CD4-positive, alpha-beta T cell treated with Interferon alpha-2 for 1 hour (primary cell): Measurements from ENCODE around the gene PBX3.
A peak's percentile ranks its signal among the peaks of the same experiment; 100 is the strongest.
"Not testable (repeated sequence)": the region's sequence is repeated elsewhere in the genome, so short reads cannot be mapped to it uniquely, and the experiment has no call there.

Experiments
- DNase-seq, 2 donors: peaks; one replicate each; pipeline ENCODE4 v3.0.0-alpha.2; 2020 to 2022

The PBX3 gene

DNA sequence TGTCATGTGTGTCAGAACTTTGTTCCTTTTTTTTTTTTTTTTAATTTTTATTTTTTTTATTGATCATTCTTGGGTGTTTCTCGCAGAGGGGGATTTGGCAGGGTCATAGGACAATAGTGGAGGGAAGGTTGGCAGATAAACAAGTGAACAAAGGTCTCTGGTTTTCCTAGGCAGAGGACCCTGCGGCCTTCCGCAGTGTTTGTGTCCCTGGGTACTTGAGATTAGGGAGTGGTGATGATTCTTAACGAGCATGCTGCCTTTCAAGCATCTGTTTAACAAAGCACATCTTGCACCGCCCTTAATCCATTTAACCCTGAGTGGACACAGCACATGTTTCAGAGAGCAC lies 32.0 kb downstream of the PBX3 start:
- DNase-seq: not testable (repeated sequence)

DNA sequence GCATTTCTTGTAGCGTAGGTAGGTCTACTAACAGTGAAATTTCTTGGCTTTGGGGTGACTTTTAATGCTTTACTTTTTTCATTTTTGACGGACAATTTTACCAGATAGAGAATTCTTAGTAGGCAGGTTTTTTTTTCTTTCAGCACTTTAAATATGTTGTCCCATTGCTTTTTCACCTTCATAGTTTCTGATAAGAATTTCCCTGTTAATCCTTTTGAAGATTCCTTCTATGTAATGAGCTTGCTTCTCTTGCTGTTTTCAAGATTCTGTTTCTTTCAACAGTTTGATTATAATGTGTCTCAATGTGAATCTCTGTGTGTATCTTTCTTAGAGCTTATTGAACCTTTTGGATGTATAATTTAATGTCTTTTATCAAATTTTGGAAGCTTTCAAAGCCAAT lies 35.5 kb downstream of the PBX3 start:
- no peak for DNase-seq

DNA sequence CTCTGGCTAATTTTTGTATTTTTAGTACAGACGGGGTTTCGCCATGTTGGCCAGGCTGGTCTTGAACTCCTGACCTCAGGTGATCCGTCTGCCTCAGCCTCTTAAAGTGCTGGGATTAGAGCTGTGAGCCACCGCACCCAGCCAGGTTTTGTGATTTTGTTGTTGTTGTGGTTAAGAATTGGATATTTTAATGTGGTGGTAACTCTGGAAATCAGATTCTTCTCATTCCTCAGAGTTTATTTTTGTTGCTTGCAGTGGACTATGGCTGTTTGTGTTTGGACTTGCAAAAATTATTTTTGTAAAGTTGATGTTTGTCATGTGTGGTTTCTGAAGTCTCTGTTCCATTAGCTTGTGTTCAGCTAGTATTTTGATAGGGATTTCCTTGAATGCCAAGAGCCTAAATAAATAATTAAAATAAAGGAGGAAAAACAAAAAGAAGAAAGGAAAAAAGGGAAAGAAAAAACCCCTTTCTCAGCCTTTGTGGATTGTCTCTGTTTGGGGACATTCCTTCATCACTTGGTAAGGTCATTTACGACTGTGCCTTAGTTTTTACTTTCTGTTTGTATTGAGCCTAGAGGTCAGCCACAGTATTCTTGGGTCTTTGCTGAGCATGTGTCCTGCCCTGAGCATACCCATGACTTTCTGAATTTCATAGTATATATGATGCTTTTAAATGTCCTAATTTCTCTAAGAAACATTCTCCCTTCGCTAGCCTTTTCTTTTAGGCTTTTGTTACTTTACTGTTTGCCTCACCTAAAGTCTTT lies 37.3 kb downstream of the PBX3 start:
- DNase-seq: no peak

DNA sequence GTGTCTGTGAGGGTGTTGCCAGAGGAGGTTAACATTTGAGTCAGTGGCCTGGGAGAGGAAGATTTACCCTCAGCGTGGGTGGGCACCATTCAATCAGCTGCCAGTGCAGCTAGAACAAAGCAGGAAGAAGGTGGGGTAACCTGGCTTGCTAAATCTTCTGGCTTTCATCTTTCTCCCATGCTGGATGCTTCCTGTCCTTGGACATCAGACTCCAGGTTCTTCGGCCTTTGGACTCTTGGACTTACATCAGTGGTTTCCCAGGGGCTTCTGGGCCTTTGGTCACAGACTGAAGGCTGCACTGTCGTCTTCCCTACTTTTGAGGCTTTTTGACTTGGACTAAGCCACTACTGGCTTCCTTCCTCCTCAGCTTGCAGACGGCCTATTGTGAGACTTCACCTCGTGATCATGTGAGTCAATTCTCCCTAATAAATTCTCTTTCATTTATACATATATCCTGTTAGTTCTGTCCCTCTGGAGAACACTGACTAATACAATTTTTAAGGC lies 38.1 kb downstream of the PBX3 start:
- DNase-seq: peak in 1 of 2 donors; percentile 2

DNA sequence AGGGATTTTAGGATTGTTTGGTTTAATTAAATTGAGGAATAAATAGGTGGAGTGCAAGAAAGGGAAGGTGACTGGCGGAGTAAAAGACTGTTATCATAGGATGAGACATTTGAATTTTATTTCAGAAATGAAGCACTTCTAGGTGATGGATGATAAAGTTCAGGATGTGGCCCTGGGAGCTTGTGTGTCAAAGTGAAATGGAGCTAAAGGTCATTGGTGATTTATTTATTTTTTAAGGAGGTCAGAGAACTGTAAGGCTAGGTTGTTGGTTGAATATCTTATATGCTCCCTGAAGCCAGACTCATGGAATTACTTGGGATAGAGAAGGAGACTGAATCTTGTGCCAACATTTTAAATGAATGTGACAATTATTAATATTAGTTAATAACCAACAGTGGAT lies 40.5 kb downstream of the PBX3 start:
- DNase-seq: no peak

DNA sequence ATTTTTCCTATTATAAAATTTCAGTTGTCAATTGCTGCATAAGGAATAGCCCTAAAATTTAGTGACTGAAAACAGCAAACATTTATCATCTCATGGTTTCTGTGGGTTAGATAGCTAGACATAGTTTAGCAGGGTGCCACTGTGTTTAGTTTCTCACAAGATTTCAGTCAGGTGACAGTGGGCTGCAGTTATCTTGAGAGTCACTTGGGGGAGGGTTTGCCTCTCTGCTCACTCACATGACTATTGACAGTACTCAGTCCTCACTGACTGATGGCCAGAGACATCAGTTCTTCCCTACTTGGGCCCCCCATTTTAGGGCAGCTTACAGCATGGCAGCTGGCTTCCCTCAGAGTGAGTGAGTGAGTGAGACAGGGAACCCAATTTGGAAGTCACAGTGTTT lies 42.0 kb downstream of the PBX3 start:
- DNase-seq: no peak

DNA sequence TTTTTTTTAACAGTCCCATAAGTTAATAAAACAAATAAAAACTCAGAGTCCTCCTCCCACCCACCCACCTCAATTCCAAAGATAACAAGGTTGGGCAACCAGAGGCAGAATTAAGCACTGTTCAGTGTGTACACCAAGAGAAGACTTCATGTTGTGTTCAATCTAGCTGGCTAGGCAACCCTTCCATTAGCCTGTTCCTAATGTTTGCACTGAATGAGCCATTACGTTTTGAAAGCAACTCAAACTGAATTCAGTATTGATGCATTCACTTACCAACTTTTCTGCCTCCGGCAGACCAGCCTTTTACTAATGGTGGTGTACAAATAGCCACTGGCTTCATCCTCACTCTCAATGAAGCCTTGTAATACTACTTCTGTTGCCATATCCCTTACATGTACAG lies 47.5 kb downstream of the PBX3 start:
- no peak for DNase-seq

DNA sequence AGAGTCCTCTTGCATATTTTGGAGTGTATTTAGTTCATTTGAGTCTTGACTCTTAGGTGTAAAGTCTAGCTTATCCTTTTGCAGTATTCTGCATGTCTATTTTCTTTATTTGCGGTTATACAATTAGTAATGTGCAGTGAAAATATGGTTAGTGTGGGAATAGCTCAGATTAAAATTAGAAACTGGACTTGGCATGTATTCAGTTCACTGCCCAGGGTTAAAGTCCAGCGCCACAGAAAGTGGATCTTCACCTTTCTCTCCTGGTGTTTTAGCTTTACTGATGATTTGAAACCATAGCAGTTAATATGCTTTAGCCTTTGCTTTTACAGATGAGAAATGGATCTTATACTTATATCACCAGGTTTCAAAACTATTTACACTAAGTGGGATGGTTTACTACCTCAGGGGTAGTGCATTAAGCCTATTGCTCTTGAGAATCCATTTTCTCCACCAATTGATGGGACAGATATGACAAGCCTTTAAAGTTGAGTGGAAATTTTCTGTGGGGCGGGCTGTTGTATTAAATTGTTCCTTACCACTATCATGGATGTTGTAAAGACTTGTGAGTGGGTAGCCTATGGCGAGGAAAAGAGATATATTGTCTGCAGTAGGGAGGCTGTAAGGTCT lies 48.9 kb downstream of the PBX3 start:
- DNase-seq: no peak

DNA sequence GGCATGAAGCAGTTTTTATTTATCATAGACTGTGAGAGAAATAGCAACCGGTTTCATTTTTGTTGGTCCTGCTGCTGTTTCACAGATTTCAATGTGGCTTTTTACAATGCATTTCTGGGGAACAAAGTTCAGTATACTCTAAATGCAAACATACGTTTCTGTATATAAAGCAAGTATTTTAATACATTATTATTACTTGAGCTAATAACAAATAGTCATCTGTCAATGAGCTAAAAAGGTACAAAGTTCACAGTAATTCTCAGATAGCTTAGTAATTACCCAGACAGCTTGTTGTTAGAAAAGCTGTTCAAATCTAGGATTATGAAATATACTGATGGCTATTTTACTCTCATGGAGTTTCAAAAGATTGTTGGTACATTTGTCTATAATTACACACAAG lies 50.8 kb downstream of the PBX3 start:
- no peak for DNase-seq

DNA sequence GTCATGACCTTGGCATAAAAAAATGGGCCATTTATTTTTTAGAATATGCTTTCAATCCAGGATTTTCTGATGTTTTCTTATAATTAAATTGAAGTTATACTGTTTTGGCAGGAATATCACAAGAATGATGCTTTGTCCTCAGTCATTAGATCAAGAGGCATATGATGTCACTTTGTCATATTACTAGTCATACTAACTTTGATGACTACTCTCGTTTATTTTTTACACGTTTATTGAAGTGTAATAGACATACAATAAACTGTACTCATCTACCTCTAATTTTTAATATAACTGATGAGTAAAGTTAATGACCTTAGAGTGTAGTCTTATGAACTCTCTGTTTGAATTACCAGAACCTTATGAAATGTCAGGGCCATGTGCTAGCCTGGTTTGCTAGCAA lies 56.4 kb downstream of the PBX3 start:
- no peak for DNase-seq

DNA sequence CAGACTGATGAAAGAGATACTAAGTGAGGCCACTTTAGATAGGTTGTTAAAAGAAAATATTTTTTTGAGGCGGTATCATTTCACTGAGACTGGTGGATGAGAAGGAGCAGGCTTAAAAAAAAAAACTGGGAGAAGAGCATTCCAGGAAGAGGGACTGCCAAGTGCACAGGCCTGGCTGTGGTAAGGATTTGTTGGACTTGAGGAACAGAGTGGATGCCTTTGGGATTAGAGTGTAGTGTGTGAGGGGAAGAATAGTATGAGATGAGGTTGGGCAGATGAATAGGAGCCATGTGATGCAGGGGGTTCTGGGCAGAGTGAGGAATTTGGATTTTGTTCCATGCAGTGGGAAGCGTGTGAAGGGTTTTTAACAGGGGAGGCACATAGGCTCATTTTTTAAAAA lies 57.9 kb downstream of the PBX3 start:
- DNase-seq: no peak

DNA sequence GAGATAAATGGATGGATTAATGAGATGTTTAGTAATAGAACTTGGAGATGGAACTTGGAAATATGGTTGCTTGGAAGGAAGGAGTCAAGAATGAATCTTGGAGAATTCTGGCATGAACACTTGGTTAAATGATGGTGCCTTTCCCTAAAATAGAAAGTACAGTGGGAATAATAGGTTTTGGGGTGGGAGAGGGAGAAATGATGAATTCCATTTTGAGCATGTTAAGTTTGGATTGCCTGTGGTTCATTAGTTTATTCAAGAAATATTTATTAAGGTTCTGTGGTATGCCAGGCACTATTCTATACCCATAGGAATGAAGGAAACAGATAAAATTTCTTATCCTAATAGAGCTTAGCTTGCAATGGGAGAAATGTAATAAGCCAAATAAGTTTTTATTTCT lies 58.4 kb downstream of the PBX3 start:
- no peak for DNase-seq

DNA sequence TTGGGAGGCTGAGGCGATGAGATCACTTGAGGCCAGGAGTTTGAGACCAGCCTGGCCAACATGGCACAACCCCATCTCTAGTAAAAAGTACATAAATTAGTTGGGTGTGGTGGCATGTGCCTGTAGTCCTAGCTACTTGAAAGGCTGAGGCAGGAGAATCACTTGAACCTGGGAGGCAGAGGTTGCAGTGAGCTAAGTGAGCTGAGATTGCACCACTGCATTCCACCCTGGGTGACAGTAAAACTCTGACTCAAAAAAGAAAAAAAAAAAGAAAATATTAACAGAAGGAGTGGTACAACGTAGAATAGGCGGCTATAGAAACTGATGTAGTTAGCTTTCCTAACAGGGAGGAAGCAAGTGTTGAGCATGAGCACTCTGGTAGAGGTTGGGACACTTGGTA lies 59.9 kb downstream of the PBX3 start:
- DNase-seq: no peak

DNA sequence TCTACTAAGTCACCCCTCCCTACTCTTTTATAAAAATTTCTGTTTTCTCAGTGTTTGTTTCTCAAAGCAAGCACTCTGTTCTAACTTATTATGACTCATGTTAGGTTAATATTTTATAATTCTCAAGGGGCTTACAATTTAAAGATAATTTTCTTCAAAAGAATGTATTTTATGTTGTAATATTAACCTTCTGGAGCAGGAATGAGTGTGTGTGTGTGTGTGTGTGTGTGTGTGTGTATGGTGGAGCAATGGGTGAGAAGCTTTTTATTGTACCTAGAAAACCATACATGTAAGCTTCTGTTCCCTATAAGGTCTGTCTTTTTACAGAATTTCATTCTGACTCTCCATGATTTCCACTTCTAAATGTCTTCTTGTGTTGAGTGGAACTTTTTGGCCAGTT lies 63.0 kb downstream of the PBX3 start:
- no peak for DNase-seq

DNA sequence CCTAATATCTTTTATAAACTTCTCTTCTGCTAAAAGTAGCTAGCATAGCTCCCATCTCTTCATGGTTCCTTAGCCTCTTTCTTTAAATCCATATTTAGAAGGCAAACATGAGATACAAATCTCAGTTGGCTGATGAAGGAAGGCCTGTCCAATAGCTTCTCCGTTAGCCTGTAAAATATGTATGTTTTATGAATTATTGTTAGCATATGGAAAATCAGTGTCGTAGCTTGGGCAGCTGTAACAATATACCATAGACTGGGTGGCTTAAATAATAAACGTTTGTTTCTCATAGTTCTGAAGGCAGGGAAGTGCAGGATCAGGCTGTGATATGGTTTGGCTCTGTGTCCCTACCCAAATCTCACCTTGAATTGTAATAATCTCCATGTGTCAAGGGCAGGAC lies 63.8 kb downstream of the PBX3 start:
- no peak for DNase-seq

DNA sequence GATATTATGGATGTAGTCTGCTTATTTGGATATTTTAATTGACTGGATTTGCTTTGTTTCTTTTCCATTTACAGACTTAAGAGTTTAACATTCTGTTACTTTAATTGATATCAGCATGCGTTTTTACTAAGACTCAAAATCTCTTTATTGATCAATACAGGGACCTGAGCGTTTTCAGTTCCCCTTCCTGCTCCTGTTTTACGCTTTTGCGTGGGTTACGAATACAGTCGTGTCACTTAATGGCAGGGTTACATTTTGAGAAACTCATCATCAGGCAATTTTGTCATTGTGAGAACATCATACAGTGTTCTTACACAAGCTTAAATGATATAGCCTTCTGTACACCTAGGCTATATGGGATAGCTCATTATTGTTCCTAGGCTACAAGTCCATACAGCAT lies 65.2 kb downstream of the PBX3 start:
- no peak for DNase-seq

DNA sequence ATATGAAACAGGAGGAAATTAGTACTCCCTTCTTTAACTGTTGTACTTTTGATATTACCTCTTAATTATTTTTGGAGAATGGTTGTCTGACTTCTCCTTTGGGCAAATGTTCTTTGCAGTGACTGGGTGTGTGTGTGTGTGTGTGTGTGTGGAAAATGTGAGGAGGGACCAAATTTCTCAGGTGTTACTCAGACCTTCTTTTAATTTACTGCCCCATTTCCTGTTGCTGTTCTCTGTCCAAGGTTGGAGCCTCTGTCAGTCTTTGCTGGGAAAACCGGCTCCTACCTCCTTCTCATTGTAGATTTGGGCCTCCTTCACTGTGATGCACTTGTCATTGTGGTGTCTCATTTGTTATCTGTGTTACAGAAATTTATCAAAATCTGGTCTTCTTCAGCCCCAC lies 68.4 kb downstream of the PBX3 start:
- no peak for DNase-seq

DNA sequence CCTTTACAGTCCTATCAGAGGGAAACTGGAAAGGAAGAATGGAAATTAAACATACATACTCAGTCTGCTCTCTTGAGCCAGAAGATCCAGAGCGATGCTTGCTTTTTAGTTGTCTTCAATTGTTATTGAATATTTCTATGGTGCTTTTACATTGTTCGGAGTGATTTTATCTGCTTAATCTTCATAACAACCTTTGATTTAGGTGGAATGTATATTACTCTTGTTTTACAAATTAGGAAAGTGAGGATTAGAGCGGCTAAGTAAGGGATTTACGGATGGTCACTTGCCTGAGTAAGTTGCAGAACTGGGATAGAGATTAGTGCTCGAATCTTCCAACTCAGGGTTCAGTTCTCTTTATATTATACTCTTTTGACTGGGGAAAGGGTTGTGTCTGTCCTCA lies 69.1 kb downstream of the PBX3 start:
- DNase-seq: no peak

DNA sequence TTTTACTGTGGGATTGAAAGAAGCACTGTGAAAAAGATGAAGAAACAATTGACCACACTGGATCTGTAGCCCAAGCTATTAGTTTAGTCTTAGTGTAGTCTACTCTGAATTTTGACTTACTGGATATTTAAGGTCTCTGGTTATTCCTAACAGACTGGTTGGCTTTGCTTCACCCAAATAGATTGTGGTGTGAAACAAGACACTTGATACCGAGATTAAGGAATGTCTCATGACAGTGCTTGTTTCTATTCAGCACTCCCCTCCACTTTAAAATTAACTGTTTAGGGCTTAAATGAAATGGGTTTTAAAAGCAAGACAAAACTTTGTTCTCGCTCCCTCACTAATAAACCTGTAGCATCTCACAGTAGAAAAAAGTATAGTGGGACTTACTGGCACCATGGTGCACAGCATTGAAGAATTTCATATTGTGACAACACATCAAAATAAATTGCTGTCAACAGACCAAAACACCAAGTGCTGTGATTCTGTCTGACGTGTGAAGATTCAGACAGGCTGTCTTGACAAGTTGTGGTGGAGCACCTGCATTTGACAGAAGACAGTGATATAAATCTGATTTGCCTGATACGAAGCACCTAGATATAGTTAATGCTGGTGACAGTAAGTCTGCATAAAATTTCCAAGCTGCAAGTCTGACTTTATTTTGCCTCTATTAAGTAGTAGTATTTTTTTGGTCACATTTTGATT lies 73.1 kb downstream of the PBX3 start:
- DNase-seq: peak in 1 of 2 donors; percentile 11

DNA sequence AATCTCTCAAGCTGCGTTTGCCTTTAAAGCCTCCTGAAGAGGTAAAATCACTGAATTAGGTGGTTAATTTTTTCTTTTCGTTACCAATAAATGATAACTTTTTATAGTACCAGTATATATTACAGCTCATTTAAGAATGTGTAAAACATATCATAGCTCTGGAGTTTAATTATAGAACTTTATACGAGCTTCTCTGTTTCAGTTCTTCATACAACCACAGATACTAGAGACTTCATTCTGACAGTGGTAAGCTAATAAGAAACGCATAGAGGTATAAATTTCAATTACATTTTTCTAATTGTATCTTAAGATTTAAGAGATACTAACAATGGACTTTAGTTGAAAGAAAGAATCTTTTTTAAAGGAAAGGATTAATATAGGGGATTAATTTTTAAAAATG lies 73.9 kb downstream of the PBX3 start:
- DNase-seq: no peak

DNA sequence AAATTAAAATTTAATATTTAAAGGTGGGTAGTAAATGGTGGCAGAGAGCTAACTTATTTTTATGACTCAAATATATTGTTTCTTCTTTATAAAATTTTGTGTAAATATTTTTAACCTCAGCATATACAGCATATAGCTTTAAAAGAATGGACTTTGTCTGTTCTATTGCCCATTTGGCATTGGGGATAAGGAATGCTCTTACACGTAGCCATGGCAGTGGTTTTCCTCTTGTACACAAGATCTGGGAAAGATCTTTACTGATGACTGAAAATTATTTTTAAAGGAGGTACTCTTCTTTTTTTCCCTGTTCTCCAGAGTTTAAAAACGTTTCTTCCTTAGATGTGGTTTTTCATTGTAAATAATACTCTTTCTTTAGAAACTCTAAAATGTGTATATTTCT lies 75.0 kb downstream of the PBX3 start:
- no peak for DNase-seq

DNA sequence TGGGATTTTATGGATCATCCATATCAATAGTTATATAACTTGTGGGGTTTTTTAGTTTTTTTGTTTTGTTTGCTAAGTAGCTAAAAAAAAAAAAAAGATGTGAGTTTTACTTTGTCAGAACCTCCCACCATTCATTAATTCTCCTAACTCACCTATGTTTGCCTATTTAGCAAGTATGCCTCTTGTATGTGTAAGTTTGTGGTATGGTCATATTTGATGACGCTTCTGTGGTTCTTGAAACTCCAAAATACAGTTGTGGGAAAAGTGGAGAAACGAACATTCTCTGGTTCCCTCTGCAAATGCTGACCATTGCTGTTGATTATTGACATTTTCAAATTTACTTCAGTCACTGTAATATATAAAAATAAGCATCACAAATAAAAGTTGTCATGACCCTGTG lies 75.7 kb downstream of the PBX3 start:
- no peak for DNase-seq

DNA sequence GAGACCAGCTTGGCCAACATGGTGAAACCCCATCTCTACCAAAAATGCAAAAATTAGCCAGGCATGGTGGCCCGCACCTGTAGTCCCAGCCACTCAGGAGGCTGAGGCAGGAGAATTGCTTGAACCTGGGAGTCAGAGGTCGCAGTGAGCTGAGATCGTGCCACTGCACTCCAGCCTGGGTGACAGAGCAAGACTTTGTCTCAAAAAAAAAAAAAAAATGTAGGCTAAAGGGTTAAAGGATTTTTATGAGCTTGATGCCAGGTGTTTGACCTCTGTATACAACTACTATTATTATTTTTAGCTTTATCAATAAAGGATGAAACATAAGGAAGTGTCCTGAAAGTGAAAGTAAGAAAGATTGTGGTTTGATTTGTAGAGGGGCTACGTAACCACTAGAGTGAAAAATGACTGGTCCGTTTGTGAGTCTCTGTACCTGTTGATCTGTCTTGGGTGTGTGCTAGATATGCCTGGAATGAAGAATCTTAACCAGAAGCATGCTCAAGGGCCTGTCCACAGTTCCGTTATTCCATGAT lies 76.8 kb downstream of the PBX3 start:
- DNase-seq: peak; percentile 26 to 74

DNA sequence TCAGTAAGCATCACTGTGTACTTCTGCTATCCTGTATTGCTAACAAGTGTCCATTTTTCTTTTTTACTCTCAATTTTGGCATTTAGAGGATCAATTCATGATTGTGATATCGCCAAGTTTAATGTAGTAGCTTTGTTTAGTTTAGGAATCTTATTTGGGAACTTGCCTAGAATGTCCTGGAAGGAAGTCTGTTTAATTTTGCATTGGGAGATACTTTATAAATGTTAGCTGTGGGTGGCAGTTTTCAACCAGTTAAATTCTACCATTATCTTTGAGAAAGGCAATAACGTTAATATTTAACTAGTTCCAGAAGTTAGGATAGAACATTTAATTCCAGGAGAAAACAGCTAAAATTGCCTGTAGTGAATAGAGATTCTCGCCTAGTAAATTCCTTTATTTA lies 78.6 kb downstream of the PBX3 start:
- no peak for DNase-seq
